Astrocyte (in vitro differentiated cells and primary cell): Measurements from ENCODE around the gene GMPPB. TPM values are rescaled to one million over a fixed set of nuclear protein-coding genes. Genes with fewer than 3 reads are reported as not detected.

Experiments used
- DNase-seq: peaks from one replicate; pipeline ENCODE4 v3.0.0-alpha.2; 2010; ENCODE audit warnings: low read depth
- FAIRE-seq: peaks from 2 replicates; lab custom pipeline; 2011; peaks lifted over from hg19 to GRCh38; lab: Jason Lieb, UNC
- H2AFZ ChIP-seq: 2 replicates; pipeline ENCODE4 v1.6.0; 2012; ENCODE audit warnings: low read depth, low read length, inconsistent platforms
- H3K27ac ChIP-seq: 2 replicates; pipeline ENCODE4 v1.5.1; 2011; ENCODE audit warnings: low read depth, low read length, inconsistent platforms
- H3K27me3 ChIP-seq: 2 replicates; pipeline ENCODE4 v1.6.0; 2011; ENCODE audit warnings: low read length, inconsistent platforms; ENCODE audit not compliant: insufficient read depth
- H3K36me3 ChIP-seq: 2 replicates; pipeline ENCODE4 v1.5.1; 2011; ENCODE audit warnings: low read length, inconsistent platforms; ENCODE audit not compliant: insufficient read depth
- H3K4me1 ChIP-seq: 2 replicates; pipeline ENCODE4 v1.5.1; 2011; ENCODE audit warnings: low read length, inconsistent platforms; ENCODE audit not compliant: insufficient read depth
- H3K4me2 ChIP-seq: 2 replicates; pipeline ENCODE4 v1.6.0; 2012; ENCODE audit warnings: low read length, inconsistent platforms
- H3K4me3 ChIP-seq: 2 replicates; pipeline ENCODE4 v1.5.1; 2011; ENCODE audit warnings: low read depth, mild to moderate bottlenecking, low read length, inconsistent platforms; ENCODE audit not compliant: insufficient read depth
- H3K79me2 ChIP-seq: 2 replicates; pipeline ENCODE4 v1.6.0; 2012; ENCODE audit warnings: mild to moderate bottlenecking, low read length, inconsistent platforms; ENCODE audit not compliant: insufficient read depth
- H3K9ac ChIP-seq: 2 replicates; pipeline ENCODE4 v1.6.0; 2012; ENCODE audit warnings: mild to moderate bottlenecking, low read length, inconsistent platforms
- H3K9me3 ChIP-seq: 2 replicates; pipeline ENCODE4 v1.5.1; 2012; ENCODE audit warnings: low read depth, mild to moderate bottlenecking, low read length, inconsistent platforms; ENCODE audit not compliant: insufficient read depth
- H4K20me1 ChIP-seq: 2 replicates; pipeline ENCODE4 v1.6.0; 2012; ENCODE audit warnings: low read length, inconsistent platforms; ENCODE audit not compliant: insufficient read depth
- H3K27ac Mint-ChIP-seq: one replicate; pipeline ENCODE4 v1.8.0; 2021; ENCODE audit warnings: mild to moderate bottlenecking, mixed read lengths; ENCODE audit not compliant: unreplicated experiment
- H3K27me3 Mint-ChIP-seq: one replicate; pipeline ENCODE4 v1.8.0; 2021; ENCODE audit warnings: low read depth, mixed read lengths; ENCODE audit not compliant: unreplicated experiment
- H3K36me3 Mint-ChIP-seq: one replicate; pipeline ENCODE4 v1.8.0; 2021; ENCODE audit warnings: low read depth, mixed read lengths; ENCODE audit not compliant: unreplicated experiment
- H3K4me1 Mint-ChIP-seq: one replicate; pipeline ENCODE4 v1.8.0; 2021; ENCODE audit warnings: low read depth, mixed read lengths; ENCODE audit not compliant: unreplicated experiment
- H3K4me3 Mint-ChIP-seq: one replicate; pipeline ENCODE4 v1.8.0; 2021; ENCODE audit warnings: mild to moderate bottlenecking, moderate library complexity, mixed read lengths; ENCODE audit not compliant: unreplicated experiment
- H3K9me3 Mint-ChIP-seq: one replicate; pipeline ENCODE4 v1.8.0; 2021; ENCODE audit warnings: mild to moderate bottlenecking, mixed read lengths; ENCODE audit not compliant: unreplicated experiment
- CTCF ChIP-seq: IDR thresholded peaks from 2 replicates; pipeline ENCODE4 v1.5.1; 2011; ENCODE audit warnings: low read depth, mild to moderate bottlenecking, inconsistent platforms, low read length, moderate library complexity; ENCODE audit not compliant: insufficient read depth
- EZH2 ChIP-seq: IDR thresholded peaks from 2 replicates; pipeline ENCODE4 v1.6.1; 2012; ENCODE audit warnings: mild to moderate bottlenecking, low read length, inconsistent platforms; ENCODE audit not compliant: insufficient read depth
- total RNA-seq: library from RNA; stranded (reverse); gene quantifications from 2 replicates; pipeline ENCODE4 v1.2.1, GENCODE V29; 2021

GMPPB gene
- total RNA-seq, 1 donor from 2014 or later, result 24.6 TPM

GRCh38 chr3:49673715-49674496 is 49.8 kb downstream of the GMPPB start, which contains the start of gene APEH:
TSS of gene APEH (plus strand) at chr3:49674351. CDS start at chr3:49674402, 51 bp downstream.
- H3K4me1 Mint-ChIP-seq, result peaks cover 9% of the 10 kb centered on the region
- peak within 1 kb of the TSS; percentile 94 for H3K27ac Mint-ChIP-seq
- peak within 1 kb of the TSS; percentile 75 for H3K4me3 ChIP-seq

GRCh38 chr3:49673121-49673714 is 50.5 kb downstream of the GMPPB start:
- Histone ChIP-seq H3K36me3 (peaks cover 9% of the 10 kb centered on the region), H3K9ac (peak overlapping the region; percentile 88), H3K27me3 (no peaks in the 10 kb centered on the region), H3K79me2 (peaks cover 27% of the 10 kb centered on the region), H3K4me1 (peaks cover 28% of the 10 kb centered on the region), H2AFZ (peak overlapping the region; percentile 82), H3K27ac (peak overlapping the region; percentile 86), H3K4me3 (peak overlapping the region; percentile 75), H4K20me1 (peaks cover 33% of the 10 kb centered on the region), H3K4me2 (peak overlapping the region; percentile 98), H3K9me3 (no peaks in the 10 kb centered on the region)
- Mint-ChIP-seq H3K4me3 (peak overlapping the region; percentile 88), H3K27ac (peak overlapping the region; percentile 94), H3K9me3 (no peaks in the 10 kb centered on the region), H3K36me3 (peaks cover 15% of the 10 kb centered on the region), H3K27me3 (no peaks in the 10 kb centered on the region), H3K4me1 (peaks cover 15% of the 10 kb centered on the region)
- no peak for TF ChIP-seq EZH2
- no peak for TF ChIP-seq CTCF
- DNase-seq (no peak), FAIRE-seq (no peak)

More at GRCh38 chr3:49673715-49674496, 49.8 kb downstream of the GMPPB start, which contains the start of gene APEH:
- H3K4me1 ChIP-seq, result peaks cover 22% of the 10 kb centered on the region
- no peaks in the 10 kb centered on the region for H3K9me3 ChIP-seq
- no peaks in the 10 kb centered on the region for H3K27me3 ChIP-seq
- H3K9ac ChIP-seq, result peak within 1 kb of the TSS; percentile 88
- peak within 1 kb of the TSS; percentile 98 for H3K4me2 ChIP-seq
- H3K27me3 Mint-ChIP-seq, result no peaks in the 10 kb centered on the region
- no peak for TF ChIP-seq CTCF
- TF ChIP-seq EZH2, result no peak
- peaks cover 16% of the 10 kb centered on the region for H3K36me3 Mint-ChIP-seq
- FAIRE-seq (no peak), DNase-seq (peak; percentile 95)
- H3K79me2 ChIP-seq, result peaks cover 27% of the 10 kb centered on the region
- H3K36me3 ChIP-seq, result peaks cover 9% of the 10 kb centered on the region
- H4K20me1 ChIP-seq, result peaks cover 40% of the 10 kb centered on the region
- H3K4me3 Mint-ChIP-seq, result peak within 1 kb of the TSS; percentile 88
- peak within 1 kb of the TSS; percentile 86 for H3K27ac ChIP-seq
- no peaks in the 10 kb centered on the region for H3K9me3 Mint-ChIP-seq
- peak within 1 kb of the TSS; percentile 82 for H2AFZ ChIP-seq
